Choroid plexus epithelial cell (primary cell): ENCODE measurements around the gene NEK10.
"Not testable (repeated sequence)": the region's sequence is repeated elsewhere in the genome, so short reads cannot be mapped to it uniquely, and the experiment has no call there.

Source experiments
- DNase-seq: peaks from one replicate; pipeline ENCODE4 v3.0.0-alpha.2; 2010; ENCODE audit warnings: low read depth
- H3K4me3 ChIP-seq: 2 replicates; pipeline ENCODE4 v1.5.1; 2011; ENCODE audit warnings: low read depth, mild to moderate bottlenecking, control low read depth, low read length, moderate library complexity
- CTCF ChIP-seq: conservative IDR thresholded peaks from 2 replicates; pipeline ENCODE4 v1.5.1; 2011; ENCODE audit warnings: low read depth, mild to moderate bottlenecking, control low read depth, inconsistent platforms, low read length, moderate library complexity

NEK10 gene

GRCh38 chr3:27311400-27311799 lies 57.8 kb downstream of the NEK10 start:
- TF ChIP-seq CTCF, result no peak
- DNase-seq, result peak; percentile 94
- H3K4me3 ChIP-seq, result no peak overlapping the region

DNA sequence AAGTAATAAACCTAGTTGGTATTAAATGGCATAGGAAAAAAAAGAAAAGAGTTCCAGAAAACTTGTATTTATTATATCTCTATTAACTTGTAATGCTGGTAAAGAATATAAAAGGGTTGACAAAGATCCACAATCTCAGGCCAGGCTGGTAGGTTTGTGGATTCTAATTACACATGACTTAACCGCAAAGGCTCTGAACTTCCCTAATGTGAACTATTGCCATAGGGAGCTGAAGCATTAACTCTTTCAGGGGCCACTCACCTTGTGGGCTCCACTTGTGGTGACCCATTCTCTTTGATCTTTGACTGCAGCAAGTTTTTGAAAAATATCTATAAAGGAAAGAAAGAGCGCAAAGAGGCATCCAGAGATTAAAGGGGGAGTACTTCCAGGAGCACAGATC lies 58.5 kb downstream of the NEK10 start:
- no peak overlapping the region for H3K4me3 ChIP-seq
- no peak for TF ChIP-seq CTCF
- DNase-seq, result no peak

GRCh38 chr3:27307566-27307965 lies 61.6 kb downstream of the NEK10 start:
- TF ChIP-seq CTCF, result no peak
- no peak for DNase-seq
- no peak overlapping the region for H3K4me3 ChIP-seq

DNA sequence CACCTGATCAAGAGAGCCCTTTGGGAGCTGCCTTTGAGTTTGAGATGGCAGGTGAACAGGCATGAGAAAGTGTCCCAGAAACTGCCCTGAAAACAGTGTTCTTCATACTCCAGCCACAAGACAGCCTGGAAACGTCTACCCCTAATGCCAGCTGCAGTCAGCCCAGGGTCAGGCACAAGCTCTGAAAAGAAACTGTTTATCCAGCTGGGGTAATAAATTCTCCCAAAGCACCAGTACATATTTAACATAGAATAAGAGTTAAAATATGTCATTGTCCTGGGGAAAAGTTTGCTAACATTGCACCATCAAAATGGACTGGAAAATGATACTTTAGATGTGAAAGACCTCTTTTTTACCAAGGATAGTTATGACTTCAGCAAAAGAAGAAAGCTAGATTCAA lies 66.3 kb downstream of the NEK10 start:
- TF ChIP-seq CTCF, result no peak
- no peak overlapping the region for H3K4me3 ChIP-seq
- DNase-seq, result no peak

- H3K4me3 ChIP-seq, DNase-seq: not testable (repeated sequence)
These were observed 70.2 kb downstream of the NEK10 start for GRCh38 chr3:27298981-27299380.

DNA sequence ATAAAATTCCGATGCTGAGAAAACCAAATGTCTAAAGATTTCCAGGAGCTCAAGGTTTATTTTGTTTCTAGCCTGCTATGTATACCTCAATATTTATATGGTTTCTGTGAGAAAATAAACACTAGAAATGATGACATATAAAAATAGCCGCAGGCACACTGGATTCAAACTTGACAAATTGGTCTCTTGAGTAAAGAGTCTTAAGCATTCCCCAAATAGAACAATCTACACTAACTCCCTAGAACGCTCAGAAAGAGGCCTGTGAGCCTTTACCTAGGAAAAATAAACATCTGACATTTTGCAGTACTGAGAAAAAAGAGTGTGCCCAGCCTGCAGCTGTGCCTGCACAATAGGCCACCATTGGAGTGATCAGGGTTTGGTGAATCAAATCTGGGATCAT lies 75.2 kb downstream of the NEK10 start:
- H3K4me3 ChIP-seq, result no peak overlapping the region
- TF ChIP-seq CTCF, result no peak
- peak; percentile 32 for DNase-seq

DNA sequence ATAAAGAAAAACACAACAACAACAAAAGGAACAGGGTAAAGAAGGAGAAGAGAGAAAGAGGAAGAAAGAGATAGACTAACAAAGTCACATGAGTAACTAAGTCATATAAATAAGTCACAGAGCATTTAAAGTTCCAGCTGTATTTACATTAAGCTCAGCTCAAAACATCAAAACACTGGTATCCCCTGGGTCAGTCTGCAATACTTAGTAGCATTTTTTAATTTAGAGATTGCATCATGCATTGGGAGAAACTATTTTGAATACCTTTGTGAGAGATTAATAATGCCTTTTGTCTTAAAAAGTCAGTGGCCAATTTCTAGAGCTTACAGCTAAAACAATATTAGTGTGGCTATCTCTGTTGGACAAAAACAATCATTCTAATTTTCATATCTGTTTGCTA lies 78.4 kb downstream of the NEK10 start:
- peak; percentile 19 for DNase-seq
- H3K4me3 ChIP-seq, result no peak overlapping the region
- no peak for TF ChIP-seq CTCF
